Breast epithelium (tissue), 4 donors: ENCODE measurements around the gene APOC1. TPM values are rescaled to one million over a fixed set of nuclear protein-coding genes. Genes with fewer than 3 reads are reported as not detected.
"Not testable (repeated sequence)": the region's sequence is repeated elsewhere in the genome, so short reads cannot be mapped to it uniquely, and the experiment has no call there.

Source experiments
- DNase-seq, 2 donors: peaks; one replicate each; pipeline ENCODE4 v3.0.0-alpha.2; 2019; ENCODE audit warnings: low spot score in 2 of 2
- H3K27ac ChIP-seq, 2 donors: fragments of 200-600 bp; sonication (generic) in 1 of 2; one replicate each; pipeline ENCODE4 v1.5.1; 2016 to 2019; ENCODE audit warnings: mild to moderate bottlenecking in 1 of 2
- H3K27me3 ChIP-seq, 2 donors: fragments of 200-600 bp; sonication (generic) in 1 of 2; one replicate each; pipeline versions ENCODE4 v1.5.1 to v1.6.0; 2017 to 2019; ENCODE audit warnings: control low read depth in 1 of 2, mild to moderate bottlenecking in 1 of 2
- H3K36me3 ChIP-seq: fragments of 200-600 bp; one replicate; pipeline ENCODE4 v1.5.1; 2019
- H3K4me1 ChIP-seq, 2 donors: fragments of 200-600 bp; sonication (generic); one replicate each; pipeline ENCODE4 v1.5.1; 2016 to 2019; ENCODE audit warnings: control low read depth in 1 of 2
- H3K4me3 ChIP-seq, 3 donors: fragments of 200-600 bp; sonication (generic); 1 replicate in 2 of 3; 2 replicates in 1 of 3; pipeline ENCODE4 v1.5.1; 2016 to 2019; ENCODE audit warnings: mild to moderate bottlenecking in 3 of 3, moderate library complexity in 2 of 3
- H3K9me3 ChIP-seq, 2 donors: fragments of 200-600 bp; sonication (generic) in 1 of 2; one replicate each; pipeline ENCODE4 v1.5.1; 2016 to 2019; ENCODE audit warnings: control low read depth in 1 of 2
- POLR2A ChIP-seq: fragments of 450-650 bp; IDR thresholded peaks from one replicate; pipeline ENCODE4 v1.6.1; 2016; ENCODE audit warnings: antibody characterized with exemption, mild to moderate bottlenecking, moderate library complexity
- POLR2AphosphoS5 ChIP-seq, 3 donors: sonication (generic); formaldehyde crosslinking; IDR thresholded peaks; one replicate each; pipeline ENCODE4 v1.6.1; 2017; ENCODE audit warnings: antibody characterized with exemption in 3 of 3
- intact Hi-C: fragments of 100-400 bp; cut with DNase I; formaldehyde crosslinking; loops from one replicate; pipeline ENCODE4 v1.15.1; 2023; ENCODE audit warnings: low total_unique reads
- total RNA-seq, 3 donors: library from RNA; depleted of rRNA; stranded (reverse); fragments of >200 nt; gene quantifications; one replicate each; pipeline ENCODE4 v1.1.0, GENCODE V29; 2016
- TF ChIP-seq, protein P1 (sequence below), 3 donors: fragments of 450-650 bp; IDR thresholded peaks; one replicate each; pipeline ENCODE4 v1.5.1; 2016 to 2017; ENCODE audit warnings: antibody characterized with exemption in 3 of 3, mild to moderate bottlenecking in 3 of 3, moderate library complexity in 3 of 3

Gene APOC1
- total RNA-seq, 3 donors from 2014 or later = 59.0 to 285 (median 78.7) TPM

- no peak for DNase-seq
- Histone ChIP-seq H3K9me3 (no peaks in the 10 kb centered on the region), H3K27me3 (no peaks in the 10 kb centered on the region), H3K4me3 (no peak overlapping the region), H3K4me1 (peaks cover 0 to 1% of the 10 kb centered on the region in 2 donors), H3K36me3 (no peaks in the 10 kb centered on the region), H3K27ac (peak overlapping the region in 1 of 2 donors; percentile 0)
- intact Hi-C loops = no loop called here
- TF ChIP-seq POLR2AphosphoS5 (IDR thresholded peaks at IDR 0.05) (no peak), POLR2A (no peak)
- TF ChIP-seq, protein P1, sequence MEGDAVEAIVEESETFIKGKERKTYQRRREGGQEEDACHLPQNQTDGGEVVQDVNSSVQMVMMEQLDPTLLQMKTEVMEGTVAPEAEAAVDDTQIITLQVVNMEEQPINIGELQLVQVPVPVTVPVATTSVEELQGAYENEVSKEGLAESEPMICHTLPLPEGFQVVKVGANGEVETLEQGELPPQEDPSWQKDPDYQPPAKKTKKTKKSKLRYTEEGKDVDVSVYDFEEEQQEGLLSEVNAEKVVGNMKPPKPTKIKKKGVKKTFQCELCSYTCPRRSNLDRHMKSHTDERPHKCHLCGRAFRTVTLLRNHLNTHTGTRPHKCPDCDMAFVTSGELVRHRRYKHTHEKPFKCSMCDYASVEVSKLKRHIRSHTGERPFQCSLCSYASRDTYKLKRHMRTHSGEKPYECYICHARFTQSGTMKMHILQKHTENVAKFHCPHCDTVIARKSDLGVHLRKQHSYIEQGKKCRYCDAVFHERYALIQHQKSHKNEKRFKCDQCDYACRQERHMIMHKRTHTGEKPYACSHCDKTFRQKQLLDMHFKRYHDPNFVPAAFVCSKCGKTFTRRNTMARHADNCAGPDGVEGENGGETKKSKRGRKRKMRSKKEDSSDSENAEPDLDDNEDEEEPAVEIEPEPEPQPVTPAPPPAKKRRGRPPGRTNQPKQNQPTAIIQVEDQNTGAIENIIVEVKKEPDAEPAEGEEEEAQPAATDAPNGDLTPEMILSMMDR (IDR thresholded peaks at IDR 0.05) = no peak
Observed at GRCh38 chr19:44884566-44884965, 29.8 kb upstream of the APOC1 start.

- no peak for DNase-seq
- Histone ChIP-seq H3K36me3 (no peaks in the 10 kb centered on the region), H3K27me3 (no peaks in the 10 kb centered on the region), H3K4me1 (peaks cover 0 to 7% of the 10 kb centered on the region in 2 donors), H3K27ac (peak overlapping the region; percentile 21 to 30), H3K9me3 (no peaks in the 10 kb centered on the region), H3K4me3 (no peak overlapping the region)
- TF ChIP-seq POLR2A (no peak), POLR2AphosphoS5 (IDR thresholded peaks at IDR 0.05) (no peak)
- TF ChIP-seq, protein P1 (IDR thresholded peaks at IDR 0.05) = no peak
- intact Hi-C loops = no loop called here
Observed at GRCh38 chr19:44886141-44886540, 28.3 kb upstream of the APOC1 start.

DNA sequence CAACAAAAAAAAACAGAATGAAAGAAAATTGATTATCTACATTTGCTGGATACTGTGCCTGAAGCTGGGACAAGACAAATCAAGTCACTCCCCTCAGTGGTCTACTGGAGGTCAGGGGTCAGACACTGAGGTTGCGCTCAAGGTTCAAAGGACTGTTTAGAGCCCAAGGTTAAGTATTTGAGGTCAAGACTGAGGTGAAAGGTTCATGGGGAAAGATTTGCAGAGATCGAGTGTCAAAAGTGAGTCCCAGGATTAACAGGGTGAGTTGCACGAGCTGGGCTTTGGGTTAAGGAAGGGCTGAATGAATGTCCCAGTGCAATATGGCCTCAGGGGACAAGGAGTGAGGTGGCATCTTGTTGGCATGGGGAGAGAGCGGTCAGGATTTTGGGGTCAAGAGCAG lies 26.8 kb upstream of the APOC1 start:
- TF ChIP-seq POLR2A (no peak), POLR2AphosphoS5 (IDR thresholded peaks at IDR 0.05) (no peak)
- TF ChIP-seq, protein P1 (IDR thresholded peaks at IDR 0.05) = no peak
- intact Hi-C loops = no loop called here

DNA sequence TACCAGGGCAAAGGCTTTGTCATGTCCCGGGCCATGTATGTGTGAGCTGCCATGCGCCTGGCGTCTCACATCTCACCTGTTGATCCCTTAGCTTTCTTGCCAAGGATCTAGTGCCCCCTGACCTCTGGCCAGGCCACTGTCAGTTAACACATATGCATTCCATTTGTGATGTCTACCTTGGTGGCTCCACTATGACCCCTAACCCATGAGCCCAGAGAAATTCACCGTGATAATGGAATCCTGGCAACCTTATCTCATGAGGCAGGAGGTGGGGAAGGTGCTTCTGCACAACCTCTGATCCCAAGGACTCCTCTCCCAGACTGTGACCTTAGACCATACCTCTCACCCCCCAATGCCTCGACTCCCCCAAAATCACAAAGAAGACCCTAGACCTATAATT lies 26.1 kb upstream of the APOC1 start:
- H3K27me3 ChIP-seq, H3K36me3 ChIP-seq, H3K4me3 ChIP-seq, H3K9me3 ChIP-seq, H3K27ac ChIP-seq, DNase-seq, intact Hi-C loops: not testable (repeated sequence)
- H3K4me1 ChIP-seq = peaks cover 11 to 16% of the 10 kb centered on the region in 2 donors

More for the DNA sequence above, 26.8 kb upstream of the APOC1 start:
- Histone ChIP-seq H3K4me1 (peaks cover 11 to 16% of the 10 kb centered on the region in 2 donors), H3K27ac (no peak overlapping the region), H3K4me3 (no peak overlapping the region), H3K9me3 (no peaks in the 10 kb centered on the region), H3K27me3 (no peaks in the 10 kb centered on the region), H3K36me3 (no peaks in the 10 kb centered on the region)
- DNase-seq = no peak

DNA sequence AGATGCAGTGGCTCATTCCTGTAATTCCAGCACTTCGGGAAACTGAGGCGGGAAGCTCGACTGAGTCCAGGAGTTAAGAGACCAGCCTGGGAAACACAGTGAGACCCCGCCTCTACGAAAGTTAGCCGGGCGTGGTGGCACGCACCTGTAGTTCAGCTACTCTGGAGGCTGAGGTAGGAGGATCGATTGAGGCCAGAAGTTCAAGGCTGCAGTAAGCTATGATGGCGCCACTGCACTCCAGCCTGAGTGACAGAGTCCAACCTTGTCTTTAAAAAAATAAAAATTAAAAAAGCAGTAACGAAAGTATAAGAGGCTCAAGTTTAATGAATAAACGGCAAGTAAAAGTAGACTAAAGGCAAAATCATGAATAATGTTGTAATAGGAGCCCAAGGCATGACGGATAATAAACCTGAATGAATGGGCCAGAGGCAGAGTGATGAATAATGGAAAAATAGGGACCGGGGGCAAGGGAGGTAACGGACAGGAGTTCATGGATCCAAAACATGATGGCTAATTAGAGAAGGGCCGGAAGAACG lies 24.5 kb upstream of the APOC1 start:
- no peaks in the 10 kb centered on the region for H3K9me3 ChIP-seq
- H3K4me3 ChIP-seq = peak overlapping the region; percentile 79 to 99 (median 86)
- H3K36me3 ChIP-seq = no peaks in the 10 kb centered on the region
- peak overlapping the region; percentile 97 to 100 for H3K27ac ChIP-seq
- no peaks in the 10 kb centered on the region for H3K27me3 ChIP-seq
- TF ChIP-seq POLR2A (no peak), POLR2AphosphoS5 (IDR thresholded peaks at IDR 0.05) (no peak)
- TF ChIP-seq, protein P1 (IDR thresholded peaks at IDR 0.05) = no peak
- H3K4me1 ChIP-seq = peaks cover 11 to 16% of the 10 kb centered on the region in 2 donors
- no peak for DNase-seq
- intact Hi-C loops = no loop called here
